ENCODE results near the gene SLC39A13.

SLC39A13 gene

GRCh38 chr11:47431356-47432083 is 23.1 kb downstream of the SLC39A13 start:
- DNase-seq (ENCODE audit: low spot score), result no peak

- DNase-seq (ENCODE audit: low spot score), result no peak
Measured at GRCh38 chr11:47433157-47433556, 24.8 kb downstream of the SLC39A13 start.

GRCh38 chr11:47434011-47434786 is 25.8 kb downstream of the SLC39A13 start:
- no peak for DNase-seq (ENCODE audit: low spot score)

- no peak for DNase-seq (ENCODE audit: low spot score)
Measured at GRCh38 chr11:47435687-47436086, 27.3 kb downstream of the SLC39A13 start.

GRCh38 chr11:47436726-47437125 is 28.3 kb downstream of the SLC39A13 start:
- no peak for DNase-seq (ENCODE audit: low spot score)

- DNase-seq (ENCODE audit: low spot score), result no peak
Measured at GRCh38 chr11:47437218-47437745, 28.9 kb downstream of the SLC39A13 start.

- DNase-seq (ENCODE audit: low spot score), result no peak
Measured at GRCh38 chr11:47437746-47438418, 29.5 kb downstream of the SLC39A13 start.

- no peak for DNase-seq (ENCODE audit: low spot score)
Measured at GRCh38 chr11:47438721-47439120, 30.3 kb downstream of the SLC39A13 start.

GRCh38 chr11:47440054-47440476 is 31.7 kb downstream of the SLC39A13 start:
- no peak for DNase-seq (ENCODE audit: low spot score)

- DNase-seq (ENCODE audit: low spot score), result no peak
Measured at GRCh38 chr11:47441421-47441820, 33.0 kb downstream of the SLC39A13 start.

GRCh38 chr11:47442514-47442913 is 34.1 kb downstream of the SLC39A13 start:
- DNase-seq (ENCODE audit: low spot score), result no peak

- peak; percentile 28 for DNase-seq (ENCODE audit: low spot score)
Measured at GRCh38 chr11:47443028-47443700, 34.8 kb downstream of the SLC39A13 start.

- DNase-seq (ENCODE audit: low spot score), result no peak
Measured at GRCh38 chr11:47443817-47444216, 35.4 kb downstream of the SLC39A13 start.

GRCh38 chr11:47445840-47446239 is 37.5 kb downstream of the SLC39A13 start:
- DNase-seq (ENCODE audit: low spot score), result no peak

GRCh38 chr11:47446833-47447232 is 38.4 kb downstream of the SLC39A13 start:
- DNase-seq (ENCODE audit: low spot score), result no peak

GRCh38 chr11:47447906-47448305 is 39.5 kb downstream of the SLC39A13 start:
- no peak for DNase-seq (ENCODE audit: low spot score)

GRCh38 chr11:47448566-47449427 is 40.4 kb downstream of the SLC39A13 start, which contains the start of gene RAPSN:
TSS of gene RAPSN (minus strand) at chr11:47449136. CDS start at chr11:47448964, 172 bp downstream.
- no peak for DNase-seq (ENCODE audit: low spot score)

GRCh38 chr11:47449541-47449940 is 41.2 kb downstream of the SLC39A13 start:
- no peak for DNase-seq (ENCODE audit: low spot score)

GRCh38 chr11:47451436-47451835 is 43.0 kb downstream of the SLC39A13 start:
- no peak for DNase-seq (ENCODE audit: low spot score)

- no peak for DNase-seq (ENCODE audit: low spot score)
Measured at GRCh38 chr11:47451990-47452389, 43.6 kb downstream of the SLC39A13 start.

- no peak for DNase-seq (ENCODE audit: low spot score)
Measured at GRCh38 chr11:47453365-47453764, 45.0 kb downstream of the SLC39A13 start.

Measured in SW480 (cell line).